Keratinocyte (primary cell): Measurements from ENCODE around the gene DPCD.

Experiments
- EZH2 ChIP-seq: IDR thresholded peaks from one replicate; pipeline ENCODE4 v1.6.1; 2012; ENCODE audit warnings: inconsistent platforms, mild to moderate bottlenecking, low read length, moderate library complexity
- TF ChIP-seq, protein P1 (sequence below), 3 experiments: IDR thresholded peaks in 1 of 3; conservative IDR thresholded peaks in 1 of 3; optimal IDR thresholded peaks in 1 of 3; 2 replicates in 2 of 3; 3 replicates in 1 of 3; pipeline versions ENCODE3 to v1.5.1; 2011; ENCODE audit warnings: low read length in 3 of 3, mild to moderate bottlenecking in 3 of 3, moderate library complexity in 2 of 3, control low read depth in 1 of 3, inconsistent platforms in 1 of 3; ENCODE audit not compliant: insufficient read depth in 2 of 3; ENCODE audit errors: extremely low read depth in 1 of 3

GRCh38 chr10:101614663-101615524 lies 26.8 kb downstream of the DPCD start:
- TF ChIP-seq, protein P1, sequence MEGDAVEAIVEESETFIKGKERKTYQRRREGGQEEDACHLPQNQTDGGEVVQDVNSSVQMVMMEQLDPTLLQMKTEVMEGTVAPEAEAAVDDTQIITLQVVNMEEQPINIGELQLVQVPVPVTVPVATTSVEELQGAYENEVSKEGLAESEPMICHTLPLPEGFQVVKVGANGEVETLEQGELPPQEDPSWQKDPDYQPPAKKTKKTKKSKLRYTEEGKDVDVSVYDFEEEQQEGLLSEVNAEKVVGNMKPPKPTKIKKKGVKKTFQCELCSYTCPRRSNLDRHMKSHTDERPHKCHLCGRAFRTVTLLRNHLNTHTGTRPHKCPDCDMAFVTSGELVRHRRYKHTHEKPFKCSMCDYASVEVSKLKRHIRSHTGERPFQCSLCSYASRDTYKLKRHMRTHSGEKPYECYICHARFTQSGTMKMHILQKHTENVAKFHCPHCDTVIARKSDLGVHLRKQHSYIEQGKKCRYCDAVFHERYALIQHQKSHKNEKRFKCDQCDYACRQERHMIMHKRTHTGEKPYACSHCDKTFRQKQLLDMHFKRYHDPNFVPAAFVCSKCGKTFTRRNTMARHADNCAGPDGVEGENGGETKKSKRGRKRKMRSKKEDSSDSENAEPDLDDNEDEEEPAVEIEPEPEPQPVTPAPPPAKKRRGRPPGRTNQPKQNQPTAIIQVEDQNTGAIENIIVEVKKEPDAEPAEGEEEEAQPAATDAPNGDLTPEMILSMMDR (optimal IDR thresholded peaks at IDR 0.05 in 1 of 3, IDR thresholded peaks at IDR 0.05 in 1 of 3, conservative IDR thresholded peaks at IDR 0.05 in 1 of 3; ENCODE audit: extremely low read depth in 1 of 3, insufficient read depth in 2 of 3, low read length in 3 of 3), result no peak
- TF ChIP-seq EZH2, result no peak
